PC-3 (cell line): ENCODE results near the gene CEACAM6.
"Not testable (repeated sequence)": the region's sequence is repeated elsewhere in the genome, so short reads cannot be mapped to it uniquely, and the experiment has no call there.

Experiments
- CTCF ChIP-seq: fragments of 300-600 bp; sonication (generic); conservative IDR thresholded peaks from 2 replicates; pipeline ENCODE4 v1.5.1; 2017; ENCODE audit warnings: antibody characterized with exemption, low read depth, mild to moderate bottlenecking, low read length
- EZH2 ChIP-seq: fragments of 300-600 bp; sonication (generic); IDR thresholded peaks from one replicate; pipeline ENCODE4 v1.6.1; 2017; ENCODE audit warnings: antibody characterized with exemption, mild to moderate bottlenecking, low read length; ENCODE audit not compliant: unreplicated experiment

- not testable (repeated sequence) for TF ChIP-seq EZH2, CTCF
These were observed 33.2 kb downstream of the CEACAM6 start for GRCh38 chr19:41788518-41788917.
